Thoracic aorta (tissue), 2 donors: ENCODE data around the gene STKLD1. TPM values are rescaled to one million over a fixed set of nuclear protein-coding genes. Genes with fewer than 3 reads are reported as not detected.

Source experiments
- ATAC-seq: fragments of 150-250 bp; one replicate; pipeline ENCODE4 v1.8.0; 2017; ENCODE audit warnings: low read depth; ENCODE audit not compliant: insufficient number of reproducible peaks, low FRiP score
- DNase-seq: peaks from one replicate; pipeline ENCODE4 v3.0.0-alpha.2; 2020; ENCODE audit warnings: low spot score
- H3K27ac ChIP-seq, 2 donors: fragments of 200-600 bp; sonication (generic); 1 replicate in 1 of 2; 2 replicates in 1 of 2; pipeline ENCODE4 v1.5.1; 2016; ENCODE audit warnings: mild to moderate bottlenecking in 2 of 2, moderate library complexity in 2 of 2
- H3K27me3 ChIP-seq: fragments of 200-600 bp; sonication (generic); replicated peaks from 2 replicates; pipeline ENCODE4 v1.6.0; 2016; ENCODE audit warnings: mild to moderate bottlenecking; ENCODE audit not compliant: insufficient read depth
- H3K36me3 ChIP-seq: fragments of 200-600 bp; sonication (generic); one replicate; pipeline ENCODE4 v1.5.1; 2016
- H3K4me1 ChIP-seq, 2 donors: fragments of 200-600 bp; sonication (generic); 1 replicate in 1 of 2; 2 replicates in 1 of 2; pipeline versions ENCODE4 v1.5.1 to v1.6.0; 2016; ENCODE audit warnings: low read depth in 2 of 2, mild to moderate bottlenecking in 1 of 2; ENCODE audit not compliant: control insufficient read depth in 1 of 2
- H3K4me3 ChIP-seq: fragments of 200-600 bp; sonication (generic); 2 replicates; pipeline ENCODE4 v1.5.1; 2016; ENCODE audit warnings: mild to moderate bottlenecking
- H3K9me3 ChIP-seq: fragments of 200-600 bp; sonication (generic); 2 replicates; pipeline ENCODE4 v1.5.1; 2016
- CTCF ChIP-seq: fragments of 200-600 bp; sonication (generic); IDR thresholded peaks from one replicate; pipeline ENCODE4 v1.5.1; 2019; ENCODE audit warnings: antibody characterized with exemption
- total RNA-seq, 2 donors: library from RNA; depleted of rRNA; stranded (reverse); fragments of >200 nt; gene quantifications; one replicate each; pipeline versions ENCODE4 v1.1.0 to v1.2.3, GENCODE V29; 2016

The STKLD1 gene
- total RNA-seq, 2 donors from 2014 or later, result 0.42 TPM; not detected in 1

GRCh38 chr9:133426011-133426410 is 49.8 kb downstream of the STKLD1 start:
- TF ChIP-seq CTCF, result no peak
- Histone ChIP-seq H3K36me3 (no peaks in the 10 kb centered on the region), H3K4me3 (no peak overlapping the region), H3K27ac (no peak overlapping the region), H3K4me1 (no peaks in the 10 kb centered on the region), H3K27me3 (no peaks in the 10 kb centered on the region), H3K9me3 (no peaks in the 10 kb centered on the region)
- ATAC-seq (no peak), DNase-seq (no peak)

- DNase-seq (no peak), ATAC-seq (no peak)
- Histone ChIP-seq H3K9me3 (no peaks in the 10 kb centered on the region), H3K4me3 (no peak overlapping the region), H3K27ac (no peak overlapping the region), H3K36me3 (no peaks in the 10 kb centered on the region), H3K27me3 (no peaks in the 10 kb centered on the region), H3K4me1 (no peaks in the 10 kb centered on the region)
- no peak for TF ChIP-seq CTCF
Measured at GRCh38 chr9:133427658-133428348, 51.6 kb downstream of the STKLD1 start.

- ATAC-seq, result no peak
- no peaks in the 10 kb centered on the region for H3K27me3 ChIP-seq
- peak overlapping the region; percentile 41 for H3K4me3 ChIP-seq
- no peak overlapping the region for H3K27ac ChIP-seq
- DNase-seq, result no peak
- H3K4me1 ChIP-seq, result no peaks in the 10 kb centered on the region
- TF ChIP-seq CTCF, result no peak
- H3K9me3 ChIP-seq, result no peaks in the 10 kb centered on the region
- H3K36me3 ChIP-seq, result no peaks in the 10 kb centered on the region
Measured at GRCh38 chr9:133428617-133429101, 52.5 kb downstream of the STKLD1 start.

GRCh38 chr9:133429214-133429613 is 53.0 kb downstream of the STKLD1 start:
- H3K4me1 ChIP-seq, result no peaks in the 10 kb centered on the region
- TF ChIP-seq CTCF, result no peak
- H3K36me3 ChIP-seq, result no peaks in the 10 kb centered on the region
- no peaks in the 10 kb centered on the region for H3K27me3 ChIP-seq
- DNase-seq, result no peak
- ATAC-seq, result no peak
- no peak overlapping the region for H3K27ac ChIP-seq
- H3K4me3 ChIP-seq, result no peak overlapping the region
- H3K9me3 ChIP-seq, result no peaks in the 10 kb centered on the region

- Histone ChIP-seq H3K4me1 (no peaks in the 10 kb centered on the region), H3K27ac (no peak overlapping the region), H3K27me3 (no peaks in the 10 kb centered on the region), H3K4me3 (no peak overlapping the region), H3K36me3 (no peaks in the 10 kb centered on the region), H3K9me3 (no peaks in the 10 kb centered on the region)
- DNase-seq (no peak), ATAC-seq (no peak)
- TF ChIP-seq CTCF, result no peak
Measured at GRCh38 chr9:133429641-133430161, 53.5 kb downstream of the STKLD1 start.
